K562 (cell line): Measurements from ENCODE around the gene MYLK3. TPM values are rescaled to one million over a fixed set of nuclear protein-coding genes. Genes with fewer than 3 reads are reported as not detected.

Experiments
- ATAC-seq: fragments of 200-7000 bp; cut with Tn5 transposase; 3 replicates; pipeline ENCODE4 v1.9.1; 2020; ENCODE audit warnings: moderate library complexity
- BruUV-seq: library from RNA; stranded (reverse); fragments of 400-500 nt; replicated peaks from 2 replicates; lab custom pipeline; 2021; lab: Mats Ljungman, UMichigan
- CTCF ChIA-PET: fragments of 300-600 bp; formaldehyde crosslinking; extraction: SDS; loops from one replicate; lab custom pipeline; 2021; ENCODE audit warnings: low intra/inter-chr PET ratio; lab: Yijun Ruan, JAX
- POLR2A ChIA-PET: fragments of 300-600, 350-650 bp; sonication (Branson Sonifier 250); formaldehyde crosslinking; extraction: SDS; loops from one replicate; lab custom pipeline; 2021; ENCODE audit warnings: antibody characterized with exemption, inconsistent platforms; lab: Yijun Ruan, JAX
- DNase-seq, 4 experiments: peaks; one replicate each; pipeline versions ENCODE4 v3.0.0 to v3.0.0-alpha.2; 2011 to 2018; ENCODE audit warnings: low spot score in 3 of 4, mixed read lengths in 3 of 4; ENCODE audit errors: extremely low read depth in 1 of 4
- FAIRE-seq: peaks from 2 replicates; lab custom pipeline; 2011; peaks lifted over from hg19 to GRCh38; lab: Jason Lieb, UNC
- H2AFZ ChIP-seq: 2 replicates; pipeline ENCODE4 v1.6.0; 2011; ENCODE audit warnings: low read depth, low read length, control low read depth, inconsistent platforms
- H3K27ac ChIP-seq: fragments of 200-600 bp; 3 replicates; pipeline ENCODE4 v1.8.0; 2011; ENCODE audit warnings: low read depth, mild to moderate bottlenecking, control low read depth, inconsistent platforms, low read length, moderate library complexity, mixed read lengths; ENCODE audit errors: extremely low read depth
- H3K27me3 ChIP-seq, 2 experiments: fragments of 300-600 bp in 1 of 2; 2 replicates in 1 of 2; 3 replicates in 1 of 2; pipeline versions ENCODE4 v1.6.0 to v1.8.0; 2011; ENCODE audit warnings: inconsistent platforms in 2 of 2, low read length in 2 of 2, mild to moderate bottlenecking in 1 of 2, mixed read lengths in 1 of 2, moderate library complexity in 1 of 2; ENCODE audit not compliant: control insufficient read depth in 2 of 2, insufficient read depth in 2 of 2
- H3K36me3 ChIP-seq: fragments of 300-600 bp; 3 replicates; pipeline ENCODE4 v1.8.0; 2011; ENCODE audit warnings: mild to moderate bottlenecking, low read length, inconsistent platforms; ENCODE audit not compliant: control insufficient read depth, insufficient read depth
- H3K4me1 ChIP-seq, 2 experiments: fragments of 200-600 bp in 1 of 2; replicated peaks in 1 of 2; 2 replicates in 1 of 2; 3 replicates in 1 of 2; pipeline versions ENCODE4 v1.5.1 to v1.8.0; 2011; ENCODE audit warnings: inconsistent platforms in 2 of 2, low read length in 2 of 2, mild to moderate bottlenecking in 1 of 2, mixed read lengths in 1 of 2, moderate library complexity in 1 of 2; ENCODE audit not compliant: control insufficient read depth in 2 of 2, insufficient read depth in 2 of 2
- H3K4me2 ChIP-seq: 2 replicates; pipeline ENCODE4 v1.6.1; 2011; ENCODE audit warnings: low read length, control low read depth, inconsistent platforms, mixed read lengths; ENCODE audit not compliant: insufficient read depth
- H3K4me3 ChIP-seq: fragments of 200-600 bp; sonication (generic), shearing (Covaris generic); 2 replicates; pipeline ENCODE4 v1.5.1; 2016; ENCODE audit warnings: control low read depth, inconsistent platforms
- H3K79me2 ChIP-seq: fragments of 200-600 bp; 3 replicates; pipeline ENCODE4 v1.8.0; 2011; ENCODE audit warnings: low read length, inconsistent platforms; ENCODE audit not compliant: control insufficient read depth, insufficient read depth
- H3K9ac ChIP-seq, 2 experiments: 2 replicates each; pipeline versions ENCODE4 v1.6.0 to v1.6.1; 2011; ENCODE audit warnings: low read depth in 2 of 2, low read length in 2 of 2, control low read depth in 1 of 2, inconsistent platforms in 1 of 2, mild to moderate bottlenecking in 1 of 2, mixed read lengths in 1 of 2; ENCODE audit not compliant: insufficient read depth in 1 of 2
- H3K9me1 ChIP-seq: one replicate; pipeline ENCODE4 v1.6.0; 2011; ENCODE audit warnings: inconsistent platforms, mild to moderate bottlenecking, low read length, moderate library complexity; ENCODE audit not compliant: control insufficient read depth, insufficient read depth
- H3K9me3 ChIP-seq: replicated peaks from 2 replicates; pipeline ENCODE4 v1.5.1; 2011; ENCODE audit warnings: low read depth, low read length, inconsistent platforms; ENCODE audit not compliant: control insufficient read depth, insufficient read depth
- H4K20me1 ChIP-seq: replicated peaks from 2 replicates; pipeline ENCODE4 v1.6.1; 2011; ENCODE audit warnings: low read length, inconsistent platforms, mixed read lengths; ENCODE audit not compliant: control insufficient read depth, insufficient read depth
- CBX2 ChIP-seq: fragments of 200-600 bp; sonication (generic); IDR thresholded peaks from one replicate; pipeline ENCODE4 v1.6.1; 2012; ENCODE audit warnings: mild to moderate bottlenecking, low read length, inconsistent platforms; ENCODE audit not compliant: insufficient read depth, poor library complexity, severe bottlenecking
- CEBPZ ChIP-seq: fragments of 150-350 bp; IDR thresholded peaks from 2 replicates; pipeline ENCODE4 v1.6.1; 2014; ENCODE audit warnings: low read depth, mild to moderate bottlenecking, low read length, borderline replicate concordance
- CHAMP1 ChIP-seq: fragments of 450-650 bp; IDR thresholded peaks from 2 replicates; pipeline ENCODE4 v1.6.1; 2016; ENCODE audit warnings: mild to moderate bottlenecking
- DEAF1 ChIP-seq: fragments of 450-650 bp; formaldehyde crosslinking; IDR thresholded peaks from 2 replicates; pipeline ENCODE4 v1.4.0; 2020; ENCODE audit warnings: mild to moderate bottlenecking, moderate library complexity
- FOXJ2 ChIP-seq: fragments of 200-800 bp; sonication (Bioruptor generic); IDR thresholded peaks from 2 replicates; pipeline ENCODE4 v1.6.1; 2016; ENCODE audit warnings: missing genetic modification characterization, missing compliant biosample characterization
- FOXK2 ChIP-seq, 2 experiments: fragments of 450-650 bp; IDR thresholded peaks in 1 of 2; conservative IDR thresholded peaks in 1 of 2; 2 replicates each; pipeline ENCODE4 v1.6.1; 2016; ENCODE audit warnings: low read depth in 2 of 2, mild to moderate bottlenecking in 1 of 2
- HMGN3 ChIP-seq: IDR thresholded peaks from 2 replicates; pipeline ENCODE4 v1.6.1; 2011; ENCODE audit warnings: borderline replicate concordance, low read depth, mild to moderate bottlenecking, mixed read lengths, low read length; ENCODE audit not compliant: insufficient read length; ENCODE audit errors: extremely low read depth
- MAFF ChIP-seq: IDR thresholded peaks from 2 replicates; pipeline ENCODE4 v1.6.1; 2012; ENCODE audit warnings: low read length, improper control_type of control experiment
- RBBP5 ChIP-seq: fragments of 200-600 bp; sonication (generic); IDR thresholded peaks from 2 replicates; pipeline ENCODE4 v1.6.1; 2012; ENCODE audit warnings: borderline replicate concordance, mild to moderate bottlenecking, low read length, control low read depth, inconsistent platforms; ENCODE audit not compliant: insufficient read depth, poor library complexity, severe bottlenecking
- WGBS: fragments of 100-300 bp; shearing (Covaris generic); methylation state at CpG from one replicate; pipeline ENCODE4 v1.1.6; 2016; ENCODE audit warnings: low coverage, mixed read lengths; ENCODE audit not compliant: insufficient coverage; ENCODE audit errors: missing lambda C conversion rate; 5-methylcytosine and 5-hydroxymethylcytosine counted together
- in situ Hi-C: fragments of 300-500 bp; cut with MboI; formaldehyde crosslinking; loops from 4 replicates; pipeline ENCODE4 v1.15.0; 2018; ENCODE audit warnings: inconsistent platforms, mixed read lengths
- intact Hi-C: fragments of 100-400 bp; cut with micrococcal nuclease; formaldehyde crosslinking; loops from 2 replicates; pipeline ENCODE4 v1.14.2; 2022
- polyA plus RNA-seq, 8 experiments: library from polyadenylated mRNA; depleted of rRNA in 4 of 8; stranded (reverse) in 5 of 8; unstranded in 3 of 8; fragments of >200 nt; fragmentation: Nextera tagmentation in 2 of 8; fragmentation: Illumina TruSeq in 1 of 8; extraction: Ambion mirVana in 2 of 8; extraction: Trizol in 1 of 8; gene quantifications; 2 replicates each; pipeline versions ENCODE4 v1.2.1 to v1.2.3, GENCODE V29; 2011 to 2014; ENCODE audit warnings: inconsistent platforms in 1 of 8, missing spikeins in 1 of 8
- total RNA-seq, 7 experiments: library from RNA; depleted of rRNA in 6 of 7; stranded (reverse); fragments of >200 nt in 6 of 7; fragmentation: Illumina TruSeq in 2 of 7; extraction: Trizol in 2 of 7; gene quantifications; 2 replicates each; pipeline versions ENCODE4 v1.2.1 to v1.2.3, GENCODE V29; 2011 to 2021; ENCODE audit warnings: low replicate concordance in 1 of 7
- TF ChIP-seq, protein P1 (sequence below), 3 experiments: fragments of 200-800 bp in 1 of 3; sonication (Bioruptor generic) in 1 of 3; sonication (generic) in 1 of 3; formaldehyde crosslinking in 1 of 3; IDR thresholded peaks; 2 replicates each; pipeline versions ENCODE4 v1.6.1 to v1.8.0; 2016 to 2022; ENCODE audit warnings: mild to moderate bottlenecking in 2 of 3, missing compliant biosample characterization in 2 of 3, missing genetic modification characterization in 2 of 3, missing genetic modification reagents in 1 of 3

Gene MYLK3
- total and polyA plus RNA-seq, 9 of the 15 experiments (the other 6 are each of a cell fraction or from before 2014, with no cell fraction given) = 0.69 to 10.7 (median 4.7) TPM

DNA sequence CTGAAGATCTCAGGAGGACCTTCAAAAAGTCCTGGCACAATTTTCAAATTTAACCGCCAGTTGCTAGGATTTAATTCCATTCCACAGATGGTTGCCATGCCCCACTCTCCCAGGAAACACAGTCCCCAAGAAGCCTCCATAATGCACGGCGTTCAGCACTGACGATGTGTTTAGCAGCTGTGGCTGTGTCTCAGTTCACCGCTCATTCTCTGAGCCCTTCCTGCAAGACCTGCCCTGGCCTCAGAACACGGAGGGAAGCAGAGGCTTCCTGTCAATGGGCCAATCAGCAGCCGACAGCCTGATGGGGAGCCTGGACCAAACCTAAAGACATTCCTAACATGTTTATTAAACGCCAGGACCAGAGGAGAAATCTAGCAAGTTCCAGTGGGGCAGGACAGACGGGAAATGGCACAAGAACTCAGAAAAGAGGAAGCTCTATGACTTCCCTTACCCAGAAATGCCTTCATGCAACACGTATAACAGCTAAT is 4.9 kb downstream of the MYLK3 start:
- POLR2A ChIA-PET = interaction anchor here (1.5 kb wide), 1 partner anchor 86 kb away, joined by 4 read pairs; no protein-coding TSS in a partner anchor
- FAIRE-seq = no peak
- no peak for TF ChIP-seq DEAF1
- TF ChIP-seq CHAMP1 = no peak
- TF ChIP-seq, protein P1, sequence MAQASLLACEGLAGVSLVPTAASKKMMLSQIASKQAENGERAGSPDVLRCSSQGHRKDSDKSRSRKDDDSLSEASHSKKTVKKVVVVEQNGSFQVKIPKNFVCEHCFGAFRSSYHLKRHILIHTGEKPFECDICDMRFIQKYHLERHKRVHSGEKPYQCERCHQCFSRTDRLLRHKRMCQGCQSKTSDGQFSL (CRISPR knock-in tag; IDR thresholded peaks at IDR 0.05) = 0 out of 2 replicates have a peak, but pooled peaks have one; percentile 0
- TF ChIP-seq, protein P1 (tag; IDR thresholded peaks at IDR 0.05) = 0 out of 4 replicates have a peak, but pooled peaks of 1 of the 2 experiments have one; percentile 9
- TF ChIP-seq HMGN3 = no peak
- no peak for TF ChIP-seq CBX2
- peak; percentile 1 for TF ChIP-seq RBBP5
- no peak for TF ChIP-seq CEBPZ
- TF ChIP-seq FOXJ2 (tag) = 0 out of 2 replicates have a peak, but pooled peaks have one; percentile 28
- 0 out of 2 replicates have a peak, but pooled peaks have one; percentile 4 for TF ChIP-seq MAFF
- TF ChIP-seq FOXK2 (conservative IDR thresholded peaks at IDR 0.05 in 1 of 2, IDR thresholded peaks at IDR 0.05 in 1 of 2; ENCODE audit: low read depth in 2 of 2) = peak in 1 of 2 experiments; percentile 22; a peak in 2 of 4 replicates

More for the DNA sequence above, 4.9 kb downstream of the MYLK3 start:
- BruUV-seq = TSS peak; percentile 73
- Histone ChIP-seq H3K36me3 (no peaks in the 10 kb centered on the region), H4K20me1 (no peaks in the 10 kb centered on the region), H3K4me1 (peaks cover 38 to 50% of the 10 kb centered on the region in 2 experiments), H3K9me1 (peaks cover 3% of the 10 kb centered on the region), H3K4me2 (peak overlapping the region; percentile 89), H3K27me3 (no peaks in the 10 kb centered on the region), H3K27ac (peak overlapping the region; percentile 92), H3K9ac (peak overlapping the region; percentile 60 to 87; a peak in 3 of 4 replicates), H3K4me3 (peak overlapping the region; percentile 35), H3K79me2 (peaks cover 21% of the 10 kb centered on the region; the same call in 2 of the 3 replicates), H3K9me3 (no peaks in the 10 kb centered on the region), H2AFZ (peak overlapping the region; percentile 96)
- CTCF ChIA-PET = no interaction called here
- in situ Hi-C loops (no loop called here), intact Hi-C loops (loop anchor here (2.0 kb wide), 1 partner anchor 88 kb away; the partner anchor contains the start of gene C16orf87)
- DNase-seq (peak; percentile 76 to 85 (median 82)), ATAC-seq (peak; percentile 76)
- 2% methylated on average over 10 of the region's 10 CpGs for WGBS
